ENCODE data around the gene MRPL47. TPM values are rescaled to one million over a fixed set of nuclear protein-coding genes. Genes with fewer than 3 reads are reported as not detected.

Gene MRPL47
- total and polyA plus RNA-seq, 2 of the 13 experiments (the other 11 are each of a cell fraction or from before 2014, with no cell fraction given), result 36.1 to 83.8 TPM

- TF ChIP-seq, protein P1, sequence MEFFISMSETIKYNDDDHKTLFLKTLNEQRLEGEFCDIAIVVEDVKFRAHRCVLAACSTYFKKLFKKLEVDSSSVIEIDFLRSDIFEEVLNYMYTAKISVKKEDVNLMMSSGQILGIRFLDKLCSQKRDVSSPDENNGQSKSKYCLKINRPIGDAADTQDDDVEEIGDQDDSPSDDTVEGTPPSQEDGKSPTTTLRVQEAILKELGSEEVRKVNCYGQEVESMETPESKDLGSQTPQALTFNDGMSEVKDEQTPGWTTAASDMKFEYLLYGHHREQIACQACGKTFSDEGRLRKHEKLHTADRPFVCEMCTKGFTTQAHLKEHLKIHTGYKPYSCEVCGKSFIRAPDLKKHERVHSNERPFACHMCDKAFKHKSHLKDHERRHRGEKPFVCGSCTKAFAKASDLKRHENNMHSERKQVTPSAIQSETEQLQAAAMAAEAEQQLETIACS (CRISPR knock-in tag; IDR thresholded peaks at IDR 0.05), result no peak
- TF ChIP-seq ZNF317 (CRISPR knock-in tag; IDR thresholded peaks at IDR 0.05), result 0 out of 2 replicates have a peak, but pooled peaks have one; percentile 6
- TF ChIP-seq ONECUT2 (CRISPR knock-in tag; IDR thresholded peaks at IDR 0.05), result no peak
- TF ChIP-seq ZNF253 (CRISPR knock-in tag; IDR thresholded peaks at IDR 0.05; ENCODE audit: borderline replicate concordance), result no peak
- peak; percentile 79 for TF ChIP-seq THAP11 (CRISPR knock-in tag; IDR thresholded peaks at IDR 0.05)
- no peak for TF ChIP-seq SRF (IDR thresholded peaks at IDR 0.05; ENCODE audit: low read depth, low read length)
- TF ChIP-seq ZNF3 (CRISPR knock-in tag; IDR thresholded peaks at IDR 0.05), result no peak
- TF ChIP-seq SYNCRIP (IDR thresholded peaks at IDR 0.05; ENCODE audit: insufficient read depth, low read depth, low read length), result no peak
- TF ChIP-seq ZNF619 (CRISPR knock-in tag; IDR thresholded peaks at IDR 0.05), result 0 out of 2 replicates have a peak, but pooled peaks have one; percentile 26
- TF ChIP-seq, protein P2, sequence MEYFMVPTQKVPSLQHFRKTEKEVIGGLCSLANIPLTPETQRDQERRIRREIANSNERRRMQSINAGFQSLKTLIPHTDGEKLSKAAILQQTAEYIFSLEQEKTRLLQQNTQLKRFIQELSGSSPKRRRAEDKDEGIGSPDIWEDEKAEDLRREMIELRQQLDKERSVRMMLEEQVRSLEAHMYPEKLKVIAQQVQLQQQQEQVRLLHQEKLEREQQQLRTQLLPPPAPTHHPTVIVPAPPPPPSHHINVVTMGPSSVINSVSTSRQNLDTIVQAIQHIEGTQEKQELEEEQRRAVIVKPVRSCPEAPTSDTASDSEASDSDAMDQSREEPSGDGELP (IDR thresholded peaks at IDR 0.05; ENCODE audit: borderline replicate concordance, low read depth), result no peak
- TF ChIP-seq ZNF724P (CRISPR knock-in tag; IDR thresholded peaks at IDR 0.05; ENCODE audit: borderline replicate concordance), result no peak
- no peak for TF ChIP-seq ZNF430 (CRISPR knock-in tag; IDR thresholded peaks at IDR 0.05)
- TF ChIP-seq STAT6 (CRISPR knock-in tag; IDR thresholded peaks at IDR 0.05; ENCODE audit: borderline replicate concordance), result no peak
- no peak for TF ChIP-seq GTF2F1 (IDR thresholded peaks at IDR 0.05; ENCODE audit: low read length)
- no peak for TF ChIP-seq HNRNPUL1 (IDR thresholded peaks at IDR 0.05; ENCODE audit: low read depth, low read length)
- no peak for TF ChIP-seq RFX1 (IDR thresholded peaks at IDR 0.05)
- TF ChIP-seq, protein P3, sequence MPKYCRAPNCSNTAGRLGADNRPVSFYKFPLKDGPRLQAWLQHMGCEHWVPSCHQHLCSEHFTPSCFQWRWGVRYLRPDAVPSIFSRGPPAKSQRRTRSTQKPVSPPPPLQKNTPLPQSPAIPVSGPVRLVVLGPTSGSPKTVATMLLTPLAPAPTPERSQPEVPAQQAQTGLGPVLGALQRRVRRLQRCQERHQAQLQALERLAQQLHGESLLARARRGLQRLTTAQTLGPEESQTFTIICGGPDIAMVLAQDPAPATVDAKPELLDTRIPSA (CRISPR knock-in tag; IDR thresholded peaks at IDR 0.05; ENCODE audit: borderline replicate concordance), result no peak; the same call in 1 of the 2 replicates
- TF ChIP-seq ZSCAN31 (CRISPR knock-in tag; IDR thresholded peaks at IDR 0.05; ENCODE audit: low read depth), result peak; percentile 58; the same call in 1 of the 2 replicates
- TF ChIP-seq NCOR1 (IDR thresholded peaks at IDR 0.05; ENCODE audit: borderline replicate concordance, low read length), result no peak
- TF ChIP-seq ZNF326 (CRISPR knock-in tag; IDR thresholded peaks at IDR 0.05; ENCODE audit: borderline replicate concordance), result no peak
- no peak for TF ChIP-seq FOXO1 (CRISPR knock-in tag; IDR thresholded peaks at IDR 0.05)
- TF ChIP-seq ZNF616 (CRISPR knock-in tag; IDR thresholded peaks at IDR 0.05; ENCODE audit: low read depth), result no peak; the same call in 1 of the 2 replicates
- TF ChIP-seq THAP9 (CRISPR knock-in tag; IDR thresholded peaks at IDR 0.05; ENCODE audit: borderline replicate concordance), result no peak
These were observed 41.7 kb downstream of the MRPL47 start, which contains the start of gene ACTL6A (continued) for GRCh38 chr3:179562591-179563270.
